ENCODE measurements around the gene SARDH. TPM values are rescaled to one million over a fixed set of nuclear protein-coding genes. Genes with fewer than 3 reads are reported as not detected.

Gene SARDH
- total RNA-seq, 1 donor from 2014 or later = 5.7 TPM

GRCh38 chr9:133686642-133687575 lies 51.2 kb downstream of the SARDH start:
- Histone ChIP-seq H3K27me3 (ENCODE audit: control insufficient read depth in 3 of 3, insufficient read depth in 3 of 3, low read length in 3 of 3) (peaks cover 0 to 4% (median 0%) of the 10 kb centered on the region in 3 donors), H3K9ac (ENCODE audit: low read depth in 1 of 3, low read length in 3 of 3) (no peak overlapping the region), H3K9me3 (ENCODE audit: control insufficient read depth in 3 of 3, low read length in 3 of 3) (no peaks in the 10 kb centered on the region), H3K4me3 (ENCODE audit: low read length in 3 of 3) (no peak overlapping the region), H3K36me3 (ENCODE audit: control insufficient read depth in 3 of 3, insufficient read depth in 3 of 3, low read length in 3 of 3) (no peaks in the 10 kb centered on the region), H3K27ac (ENCODE audit: low read depth, low read length) (no peak overlapping the region), H3K4me1 (ENCODE audit: control insufficient read depth in 3 of 3, insufficient read depth in 3 of 3, low read length in 3 of 3) (peaks cover 9 to 16% (median 13%) of the 10 kb centered on the region in 3 donors)

- Histone ChIP-seq H3K9me3 (ENCODE audit: control insufficient read depth in 3 of 3, low read length in 3 of 3) (no peaks in the 10 kb centered on the region), H3K27ac (ENCODE audit: low read depth, low read length) (no peak overlapping the region), H3K9ac (ENCODE audit: low read depth in 1 of 3, low read length in 3 of 3) (no peak overlapping the region), H3K4me3 (ENCODE audit: low read length in 3 of 3) (no peak overlapping the region), H3K36me3 (ENCODE audit: control insufficient read depth in 3 of 3, insufficient read depth in 3 of 3, low read length in 3 of 3) (no peaks in the 10 kb centered on the region), H3K4me1 (ENCODE audit: control insufficient read depth in 3 of 3, insufficient read depth in 3 of 3, low read length in 3 of 3) (peaks cover 9 to 16% (median 13%) of the 10 kb centered on the region in 3 donors), H3K27me3 (ENCODE audit: control insufficient read depth in 3 of 3, insufficient read depth in 3 of 3, low read length in 3 of 3) (peaks cover 0 to 4% (median under 1%) of the 10 kb centered on the region in 3 donors)
Observed at GRCh38 chr9:133685653-133686609, 52.2 kb downstream of the SARDH start.

- peaks cover 0 to 5% (median 4%) of the 10 kb centered on the region in 3 donors for H3K27me3 ChIP-seq (ENCODE audit: control insufficient read depth in 3 of 3, insufficient read depth in 3 of 3, low read length in 3 of 3)
- H3K9ac ChIP-seq (ENCODE audit: low read depth in 1 of 3, low read length in 3 of 3) = no peak overlapping the region
- no peak overlapping the region for H3K27ac ChIP-seq (ENCODE audit: low read depth, low read length)
- no peak overlapping the region for H3K4me3 ChIP-seq (ENCODE audit: low read length in 3 of 3)
- peaks cover 9 to 18% (median 18%) of the 10 kb centered on the region in 3 donors for H3K4me1 ChIP-seq (ENCODE audit: control insufficient read depth in 3 of 3, insufficient read depth in 3 of 3, low read length in 3 of 3)
- no peaks in the 10 kb centered on the region for H3K36me3 ChIP-seq (ENCODE audit: control insufficient read depth in 3 of 3, insufficient read depth in 3 of 3, low read length in 3 of 3)
- H3K9me3 ChIP-seq (ENCODE audit: control insufficient read depth in 3 of 3, low read length in 3 of 3) = no peaks in the 10 kb centered on the region
Observed at GRCh38 chr9:133684936-133685361, 53.2 kb downstream of the SARDH start.

- Histone ChIP-seq H3K4me1 (ENCODE audit: control insufficient read depth in 3 of 3, insufficient read depth in 3 of 3, low read length in 3 of 3) (peaks cover 11 to 24% (median 24%) of the 10 kb centered on the region in 3 donors), H3K27me3 (ENCODE audit: control insufficient read depth in 3 of 3, insufficient read depth in 3 of 3, low read length in 3 of 3) (peaks cover 0 to 5% (median 3%) of the 10 kb centered on the region in 3 donors), H3K9me3 (ENCODE audit: control insufficient read depth in 3 of 3, low read length in 3 of 3) (no peaks in the 10 kb centered on the region), H3K4me3 (ENCODE audit: low read length in 3 of 3) (no peak overlapping the region), H3K9ac (ENCODE audit: low read depth in 1 of 3, low read length in 3 of 3) (no peak overlapping the region), H3K36me3 (ENCODE audit: control insufficient read depth in 3 of 3, insufficient read depth in 3 of 3, low read length in 3 of 3) (no peaks in the 10 kb centered on the region), H3K27ac (ENCODE audit: low read depth, low read length) (peak overlapping the region; percentile 54)
Observed at GRCh38 chr9:133684121-133684935, 53.8 kb downstream of the SARDH start.

DNA sequence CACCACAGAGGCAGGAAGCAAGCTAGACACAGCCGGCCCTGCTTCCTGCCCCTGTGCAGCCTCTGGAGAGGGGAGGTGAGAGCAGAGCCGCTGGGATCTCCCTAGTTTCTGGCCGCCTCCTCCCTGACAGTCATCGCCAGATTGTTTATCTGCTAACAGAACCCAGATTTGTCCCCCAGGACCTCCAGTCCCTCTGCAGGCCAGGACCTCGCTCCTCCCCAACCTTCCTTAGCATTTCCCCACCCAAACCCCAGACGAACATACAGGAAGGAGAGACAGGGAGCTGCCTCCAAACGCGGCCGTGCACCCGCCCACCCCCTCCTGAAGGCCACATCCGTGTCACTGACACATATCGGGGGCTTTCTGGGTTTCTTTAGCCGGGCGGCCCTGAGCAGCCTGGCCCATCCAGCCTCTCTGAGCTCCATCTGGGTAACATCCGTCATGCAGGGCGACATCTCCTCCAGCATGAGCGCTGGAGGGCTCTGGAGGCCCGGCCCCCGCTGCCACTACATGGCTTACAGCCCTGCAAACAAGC lies 54.5 kb downstream of the SARDH start:
- Histone ChIP-seq H3K36me3 (ENCODE audit: control insufficient read depth in 3 of 3, insufficient read depth in 3 of 3, low read length in 3 of 3) (no peaks in the 10 kb centered on the region), H3K27me3 (ENCODE audit: control insufficient read depth in 3 of 3, insufficient read depth in 3 of 3, low read length in 3 of 3) (peaks cover 0 to 5% (median 3%) of the 10 kb centered on the region in 3 donors), H3K9ac (ENCODE audit: low read depth in 1 of 3, low read length in 3 of 3) (no peak overlapping the region), H3K4me1 (ENCODE audit: control insufficient read depth in 3 of 3, insufficient read depth in 3 of 3, low read length in 3 of 3) (peaks cover 15 to 28% (median 24%) of the 10 kb centered on the region in 3 donors), H3K4me3 (ENCODE audit: low read length in 3 of 3) (no peak overlapping the region), H3K9me3 (ENCODE audit: control insufficient read depth in 3 of 3, low read length in 3 of 3) (no peaks in the 10 kb centered on the region), H3K27ac (ENCODE audit: low read depth, low read length) (peak overlapping the region; percentile 54)

DNA sequence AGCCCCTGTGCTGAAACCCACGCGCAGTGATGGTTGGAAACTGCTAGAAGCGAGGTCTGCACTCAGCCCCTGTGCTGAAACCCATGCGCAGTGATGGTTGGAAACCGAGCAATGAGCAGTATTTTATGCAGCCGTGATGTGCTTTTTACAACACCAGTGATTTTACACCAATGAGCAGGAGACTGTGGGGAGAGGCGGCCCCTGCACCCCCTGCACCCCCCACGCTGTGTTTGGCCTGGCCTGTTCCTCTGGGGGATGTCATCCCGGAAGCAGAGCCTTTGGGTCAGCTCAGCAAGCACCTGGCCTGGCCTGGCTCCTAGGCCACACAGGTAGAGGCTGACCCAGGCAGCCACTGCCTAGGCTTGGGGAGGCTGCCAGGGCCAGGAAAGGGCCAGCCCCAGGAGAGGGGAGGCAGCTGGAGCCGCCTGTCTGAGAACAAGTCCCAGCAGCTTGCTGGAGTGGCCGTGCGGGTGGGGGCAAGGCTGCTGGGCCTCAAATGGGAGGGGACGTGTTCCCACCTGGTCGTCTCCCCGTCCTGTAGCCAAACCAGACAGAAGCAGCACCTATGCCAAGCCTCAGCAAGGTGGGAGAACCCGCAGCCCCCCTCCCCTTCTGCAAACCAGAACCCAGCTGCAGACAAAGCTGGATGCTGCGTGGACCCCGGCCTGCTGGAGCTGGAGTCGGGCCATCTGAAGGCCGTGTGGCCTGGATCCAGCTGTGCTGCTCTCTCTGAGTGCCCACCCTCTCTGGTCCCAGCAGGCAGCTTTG lies 55.1 kb downstream of the SARDH start:
- peak overlapping the region; percentile 54 for H3K27ac ChIP-seq (ENCODE audit: low read depth, low read length)
- H3K9ac ChIP-seq (ENCODE audit: low read depth in 1 of 3, low read length in 3 of 3) = no peak overlapping the region
- H3K9me3 ChIP-seq (ENCODE audit: control insufficient read depth in 3 of 3, low read length in 3 of 3) = no peaks in the 10 kb centered on the region
- no peak overlapping the region for H3K4me3 ChIP-seq (ENCODE audit: low read length in 3 of 3)
- H3K27me3 ChIP-seq (ENCODE audit: control insufficient read depth in 3 of 3, insufficient read depth in 3 of 3, low read length in 3 of 3) = peaks cover 0 to 5% (median 3%) of the 10 kb centered on the region in 3 donors
- H3K4me1 ChIP-seq (ENCODE audit: control insufficient read depth in 3 of 3, insufficient read depth in 3 of 3, low read length in 3 of 3) = peaks cover 15 to 28% (median 24%) of the 10 kb centered on the region in 3 donors
- H3K36me3 ChIP-seq (ENCODE audit: control insufficient read depth in 3 of 3, insufficient read depth in 3 of 3, low read length in 3 of 3) = no peaks in the 10 kb centered on the region

DNA sequence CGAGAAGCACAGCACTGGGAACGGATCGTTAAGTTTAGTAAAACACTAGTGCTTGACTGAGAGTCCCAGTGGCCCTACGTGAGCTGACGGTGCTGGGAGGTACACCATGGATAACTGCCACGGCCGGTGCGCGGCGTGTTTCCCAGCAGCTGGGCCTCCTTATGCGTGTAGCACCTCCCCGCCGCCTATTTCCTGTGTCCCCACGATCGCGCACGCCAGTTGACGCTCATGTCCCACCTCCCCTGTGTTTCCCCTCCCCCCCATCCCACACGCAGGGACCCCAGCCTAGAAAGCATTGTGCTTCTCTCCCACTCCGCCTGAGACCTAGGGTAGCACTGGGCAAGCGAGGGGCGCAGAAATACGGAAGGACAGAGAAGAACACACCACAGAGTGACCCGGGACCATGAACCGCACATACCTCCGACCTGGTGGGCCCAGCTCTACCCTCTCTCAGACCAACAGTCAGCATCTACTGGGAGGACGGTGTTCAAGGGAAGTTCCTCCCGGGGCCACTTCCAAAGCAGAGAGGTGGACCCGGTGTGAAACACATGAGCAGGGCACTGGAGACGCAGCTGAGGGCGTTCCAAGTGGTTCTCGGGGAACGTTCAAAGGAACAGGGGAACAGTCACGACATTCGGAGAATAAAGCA lies 56.4 kb downstream of the SARDH start:
- no peak overlapping the region for H3K4me3 ChIP-seq (ENCODE audit: low read length in 3 of 3)
- peaks cover 15 to 26% (median 24%) of the 10 kb centered on the region in 3 donors for H3K4me1 ChIP-seq (ENCODE audit: control insufficient read depth in 3 of 3, insufficient read depth in 3 of 3, low read length in 3 of 3)
- no peaks in the 10 kb centered on the region for H3K36me3 ChIP-seq (ENCODE audit: control insufficient read depth in 3 of 3, insufficient read depth in 3 of 3, low read length in 3 of 3)
- no peaks in the 10 kb centered on the region for H3K9me3 ChIP-seq (ENCODE audit: control insufficient read depth in 3 of 3, low read length in 3 of 3)
- H3K27me3 ChIP-seq (ENCODE audit: control insufficient read depth in 3 of 3, insufficient read depth in 3 of 3, low read length in 3 of 3) = peaks cover 0 to 8% (median 6%) of the 10 kb centered on the region in 3 donors
- no peak overlapping the region for H3K27ac ChIP-seq (ENCODE audit: low read depth, low read length)
- no peak overlapping the region for H3K9ac ChIP-seq (ENCODE audit: low read depth in 1 of 3, low read length in 3 of 3)

- no peak overlapping the region for H3K27ac ChIP-seq (ENCODE audit: low read depth, low read length)
- peaks cover 15 to 24% (median 20%) of the 10 kb centered on the region in 3 donors for H3K4me1 ChIP-seq (ENCODE audit: control insufficient read depth in 3 of 3, insufficient read depth in 3 of 3, low read length in 3 of 3)
- no peak overlapping the region for H3K9ac ChIP-seq (ENCODE audit: low read depth in 1 of 3, low read length in 3 of 3)
- H3K4me3 ChIP-seq (ENCODE audit: low read length in 3 of 3) = no peak overlapping the region
- H3K9me3 ChIP-seq (ENCODE audit: control insufficient read depth in 3 of 3, low read length in 3 of 3) = no peaks in the 10 kb centered on the region
- peaks cover 0 to 8% (median 6%) of the 10 kb centered on the region in 3 donors for H3K27me3 ChIP-seq (ENCODE audit: control insufficient read depth in 3 of 3, insufficient read depth in 3 of 3, low read length in 3 of 3)
- no peaks in the 10 kb centered on the region for H3K36me3 ChIP-seq (ENCODE audit: control insufficient read depth in 3 of 3, insufficient read depth in 3 of 3, low read length in 3 of 3)
Observed at GRCh38 chr9:133680976-133681657, 57.0 kb downstream of the SARDH start.
